Gastrocnemius medialis (tissue), 4 donors: ENCODE data around the gene MALAT1. TPM values are rescaled to one million over a fixed set of nuclear protein-coding genes. Genes with fewer than 3 reads are reported as not detected.

ENCODE experiments used
- ATAC-seq, 2 donors: fragments of 150-250 bp; one replicate each; pipeline ENCODE4 v1.9.1; 2016
- DNase-seq, 2 donors: peaks; one replicate each; pipeline ENCODE4 v3.0.0-alpha.2; 2019
- H3K27ac ChIP-seq, 4 donors: fragments of 200-600 bp; sonication (generic); 1 replicate in 1 of 4; 2 replicates in 3 of 4; pipeline ENCODE4 v1.5.1; 2016 to 2018; ENCODE audit warnings: mild to moderate bottlenecking in 2 of 4, moderate library complexity in 1 of 4
- H3K27me3 ChIP-seq, 3 donors: fragments of 200-600 bp; sonication (generic) in 2 of 3; 1 replicate in 1 of 3; 2 replicates in 2 of 3; pipeline versions ENCODE4 v1.5.1 to v1.6.0; 2016 to 2019; ENCODE audit warnings: mild to moderate bottlenecking in 1 of 3, moderate library complexity in 1 of 3
- H3K36me3 ChIP-seq, 2 donors: fragments of 200-600 bp; sonication (generic) in 1 of 2; one replicate each; pipeline ENCODE4 v1.5.1; 2017 to 2018
- H3K4me1 ChIP-seq, 2 donors: fragments of 200-600 bp; sonication (generic) in 1 of 2; one replicate each; pipeline ENCODE4 v1.5.1; 2016 to 2017; ENCODE audit warnings: mild to moderate bottlenecking in 2 of 2
- H3K4me3 ChIP-seq, 4 donors: fragments of 200-600 bp; sonication (generic) in 3 of 4; 1 replicate in 1 of 4; 2 replicates in 3 of 4; pipeline ENCODE4 v1.5.1; 2016 to 2019; ENCODE audit warnings: mild to moderate bottlenecking in 2 of 4
- H3K9me3 ChIP-seq, 3 donors: fragments of 200-600 bp; sonication (generic) in 2 of 3; 1 replicate in 1 of 3; 2 replicates in 2 of 3; pipeline ENCODE4 v1.5.1; 2016 to 2019
- POLR2A ChIP-seq, 2 donors: fragments of 450-650 bp; IDR thresholded peaks; one replicate each; pipeline ENCODE4 v1.6.1; 2017; ENCODE audit warnings: antibody characterized with exemption in 2 of 2, mild to moderate bottlenecking in 2 of 2, moderate library complexity in 2 of 2
- in situ Hi-C, 4 donors: fragments of 200-750 bp; cut with MboI; loops; one replicate each; pipeline versions ENCODE4 v1.15.0 to v1.8.0; 2017; ENCODE audit warnings: low sequenced_read_pairs in 4 of 4
- intact Hi-C: fragments of 100-400 bp; cut with DNase I; formaldehyde crosslinking; loops from one replicate; pipeline ENCODE4 v1.15.1; 2023; ENCODE audit warnings: low total_unique reads
- total RNA-seq, 4 donors: library from RNA; depleted of rRNA; stranded (reverse); fragments of >200 nt; gene quantifications; one replicate each; pipeline versions ENCODE4 v1.1.0 to v1.2.3, GENCODE V29; 2016
- TF ChIP-seq, protein P1 (sequence below), 5 experiments: fragments of 450-650 bp in 3 of 5; fragments of 200-600 bp in 2 of 5; sonication (generic) in 2 of 5; IDR thresholded peaks in 4 of 5; conservative IDR thresholded peaks in 1 of 5; 1 replicate in 4 of 5; 2 replicates in 1 of 5; pipeline ENCODE4 v1.5.1; 2016 to 2019; ENCODE audit warnings: antibody characterized with exemption in 5 of 5, mild to moderate bottlenecking in 3 of 5, moderate library complexity in 3 of 5

MALAT1 gene
- total RNA-seq, 4 donors from 2014 or later: 874 to 6,745 (median 1,938) TPM

DNA sequence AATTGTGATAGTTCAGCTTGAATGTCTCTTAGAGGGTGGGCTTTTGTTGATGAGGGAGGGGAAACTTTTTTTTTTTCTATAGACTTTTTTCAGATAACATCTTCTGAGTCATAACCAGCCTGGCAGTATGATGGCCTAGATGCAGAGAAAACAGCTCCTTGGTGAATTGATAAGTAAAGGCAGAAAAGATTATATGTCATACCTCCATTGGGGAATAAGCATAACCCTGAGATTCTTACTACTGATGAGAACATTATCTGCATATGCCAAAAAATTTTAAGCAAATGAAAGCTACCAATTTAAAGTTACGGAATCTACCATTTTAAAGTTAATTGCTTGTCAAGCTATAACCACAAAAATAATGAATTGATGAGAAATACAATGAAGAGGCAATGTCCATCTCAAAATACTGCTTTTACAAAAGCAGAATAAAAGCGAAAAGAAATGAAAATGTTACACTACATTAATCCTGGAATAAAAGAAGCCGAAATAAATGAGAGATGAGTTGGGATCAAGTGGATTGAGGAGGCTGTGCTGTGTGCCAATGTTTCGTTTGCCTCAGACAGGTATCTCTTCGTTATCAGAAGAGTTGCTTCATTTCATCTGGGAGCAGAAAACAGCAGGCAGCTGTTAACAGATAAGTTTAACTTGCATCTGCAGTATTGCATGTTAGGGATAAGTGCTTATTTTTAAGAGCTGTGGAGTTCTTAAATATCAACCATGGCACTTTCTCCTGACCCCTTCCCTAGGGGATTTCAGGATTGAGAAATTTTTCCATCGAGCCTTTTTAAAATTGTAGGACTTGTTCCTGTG is 3.9 kb downstream of the MALAT1 start:
- Histone ChIP-seq H3K27ac (peak overlapping the region; percentile 91 to 99 (median 94)), H3K36me3 (peaks cover 30 to 66% of the 10 kb centered on the region in 2 donors), H3K9me3 (no peaks in the 10 kb centered on the region), H3K4me1 (peaks cover 30 to 32% of the 10 kb centered on the region in 2 donors), H3K27me3 (no peaks in the 10 kb centered on the region), H3K4me3 (peak overlapping the region; percentile 81 to 93 (median 91))
- peak in 1 of 2 donors; percentile 50 for TF ChIP-seq POLR2A (IDR thresholded peaks at IDR 0.05)
- TF ChIP-seq, protein P1, sequence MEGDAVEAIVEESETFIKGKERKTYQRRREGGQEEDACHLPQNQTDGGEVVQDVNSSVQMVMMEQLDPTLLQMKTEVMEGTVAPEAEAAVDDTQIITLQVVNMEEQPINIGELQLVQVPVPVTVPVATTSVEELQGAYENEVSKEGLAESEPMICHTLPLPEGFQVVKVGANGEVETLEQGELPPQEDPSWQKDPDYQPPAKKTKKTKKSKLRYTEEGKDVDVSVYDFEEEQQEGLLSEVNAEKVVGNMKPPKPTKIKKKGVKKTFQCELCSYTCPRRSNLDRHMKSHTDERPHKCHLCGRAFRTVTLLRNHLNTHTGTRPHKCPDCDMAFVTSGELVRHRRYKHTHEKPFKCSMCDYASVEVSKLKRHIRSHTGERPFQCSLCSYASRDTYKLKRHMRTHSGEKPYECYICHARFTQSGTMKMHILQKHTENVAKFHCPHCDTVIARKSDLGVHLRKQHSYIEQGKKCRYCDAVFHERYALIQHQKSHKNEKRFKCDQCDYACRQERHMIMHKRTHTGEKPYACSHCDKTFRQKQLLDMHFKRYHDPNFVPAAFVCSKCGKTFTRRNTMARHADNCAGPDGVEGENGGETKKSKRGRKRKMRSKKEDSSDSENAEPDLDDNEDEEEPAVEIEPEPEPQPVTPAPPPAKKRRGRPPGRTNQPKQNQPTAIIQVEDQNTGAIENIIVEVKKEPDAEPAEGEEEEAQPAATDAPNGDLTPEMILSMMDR (IDR thresholded peaks at IDR 0.05 in 4 of 5, conservative IDR thresholded peaks at IDR 0.05 in 1 of 5): no peak
- DNase-seq (no peak), ATAC-seq (no peak)
- in situ Hi-C loops: loop anchor here in 1 of 4 donors (10.0 kb wide), 1 partner anchor 78 kb away; the partner anchor contains the start of gene NEAT1
- intact Hi-C loops: no loop called here

DNA sequence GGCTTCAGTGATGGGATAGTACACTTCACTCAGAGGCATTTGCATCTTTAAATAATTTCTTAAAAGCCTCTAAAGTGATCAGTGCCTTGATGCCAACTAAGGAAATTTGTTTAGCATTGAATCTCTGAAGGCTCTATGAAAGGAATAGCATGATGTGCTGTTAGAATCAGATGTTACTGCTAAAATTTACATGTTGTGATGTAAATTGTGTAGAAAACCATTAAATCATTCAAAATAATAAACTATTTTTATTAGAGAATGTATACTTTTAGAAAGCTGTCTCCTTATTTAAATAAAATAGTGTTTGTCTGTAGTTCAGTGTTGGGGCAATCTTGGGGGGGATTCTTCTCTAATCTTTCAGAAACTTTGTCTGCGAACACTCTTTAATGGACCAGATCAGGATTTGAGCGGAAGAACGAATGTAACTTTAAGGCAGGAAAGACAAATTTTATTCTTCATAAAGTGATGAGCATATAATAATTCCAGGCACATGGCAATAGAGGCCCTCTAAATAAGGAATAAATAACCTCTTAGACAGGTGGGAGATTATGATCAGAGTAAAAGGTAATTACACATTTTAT is 4.6 kb downstream of the MALAT1 start:
- ATAC-seq (no peak), DNase-seq (no peak)
- intact Hi-C loops (no loop called here), in situ Hi-C loops (loop anchor here in 1 of 4 donors (10.0 kb wide), 1 partner anchor 79 kb away; the partner anchor contains the start of gene NEAT1)
- peak in 1 of 2 donors; percentile 35 for TF ChIP-seq POLR2A (IDR thresholded peaks at IDR 0.05)
- TF ChIP-seq, protein P1 (IDR thresholded peaks at IDR 0.05 in 4 of 5, conservative IDR thresholded peaks at IDR 0.05 in 1 of 5): no peak
- peaks cover 30 to 35% of the 10 kb centered on the region in 2 donors for H3K4me1 ChIP-seq
- peak overlapping the region; percentile 81 to 93 (median 91) for H3K4me3 ChIP-seq
- H3K36me3 ChIP-seq: peaks cover 30 to 66% of the 10 kb centered on the region in 2 donors
- H3K9me3 ChIP-seq: no peaks in the 10 kb centered on the region
- H3K27me3 ChIP-seq: no peaks in the 10 kb centered on the region
- peak overlapping the region; percentile 91 to 99 (median 94) for H3K27ac ChIP-seq

DNA sequence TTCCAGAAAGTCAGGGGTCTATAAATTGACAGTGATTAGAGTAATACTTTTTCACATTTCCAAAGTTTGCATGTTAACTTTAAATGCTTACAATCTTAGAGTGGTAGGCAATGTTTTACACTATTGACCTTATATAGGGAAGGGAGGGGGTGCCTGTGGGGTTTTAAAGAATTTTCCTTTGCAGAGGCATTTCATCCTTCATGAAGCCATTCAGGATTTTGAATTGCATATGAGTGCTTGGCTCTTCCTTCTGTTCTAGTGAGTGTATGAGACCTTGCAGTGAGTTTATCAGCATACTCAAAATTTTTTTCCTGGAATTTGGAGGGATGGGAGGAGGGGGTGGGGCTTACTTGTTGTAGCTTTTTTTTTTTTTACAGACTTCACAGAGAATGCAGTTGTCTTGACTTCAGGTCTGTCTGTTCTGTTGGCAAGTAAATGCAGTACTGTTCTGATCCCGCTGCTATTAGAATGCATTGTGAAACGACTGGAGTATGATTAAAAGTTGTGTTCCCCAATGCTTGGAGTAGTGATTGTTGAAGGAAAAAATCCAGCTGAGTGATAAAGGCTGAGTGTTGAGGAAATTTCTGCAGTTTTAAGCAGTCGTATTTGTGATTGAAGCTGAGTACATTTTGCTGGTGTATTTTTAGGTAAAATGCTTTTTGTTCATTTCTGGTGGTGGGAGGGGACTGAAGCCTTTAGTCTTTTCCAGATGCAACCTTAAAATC is 5.3 kb downstream of the MALAT1 start:
- Histone ChIP-seq H3K36me3 (peaks cover 30 to 66% of the 10 kb centered on the region in 2 donors), H3K4me1 (peaks cover 35 to 37% of the 10 kb centered on the region in 2 donors), H3K27me3 (no peaks in the 10 kb centered on the region), H3K4me3 (peak overlapping the region; percentile 81 to 93 (median 91)), H3K9me3 (no peaks in the 10 kb centered on the region), H3K27ac (peak overlapping the region; percentile 91 to 99 (median 94))
- ATAC-seq (no peak), DNase-seq (no peak)
- in situ Hi-C loops (loop anchor here in 1 of 4 donors (10.0 kb wide), 1 partner anchor 79 kb away; the partner anchor contains the start of gene NEAT1), intact Hi-C loops (no loop called here)
- TF ChIP-seq POLR2A (IDR thresholded peaks at IDR 0.05): peak in 1 of 2 donors; percentile 25
- TF ChIP-seq, protein P1 (IDR thresholded peaks at IDR 0.05 in 4 of 5, conservative IDR thresholded peaks at IDR 0.05 in 1 of 5): no peak

DNA sequence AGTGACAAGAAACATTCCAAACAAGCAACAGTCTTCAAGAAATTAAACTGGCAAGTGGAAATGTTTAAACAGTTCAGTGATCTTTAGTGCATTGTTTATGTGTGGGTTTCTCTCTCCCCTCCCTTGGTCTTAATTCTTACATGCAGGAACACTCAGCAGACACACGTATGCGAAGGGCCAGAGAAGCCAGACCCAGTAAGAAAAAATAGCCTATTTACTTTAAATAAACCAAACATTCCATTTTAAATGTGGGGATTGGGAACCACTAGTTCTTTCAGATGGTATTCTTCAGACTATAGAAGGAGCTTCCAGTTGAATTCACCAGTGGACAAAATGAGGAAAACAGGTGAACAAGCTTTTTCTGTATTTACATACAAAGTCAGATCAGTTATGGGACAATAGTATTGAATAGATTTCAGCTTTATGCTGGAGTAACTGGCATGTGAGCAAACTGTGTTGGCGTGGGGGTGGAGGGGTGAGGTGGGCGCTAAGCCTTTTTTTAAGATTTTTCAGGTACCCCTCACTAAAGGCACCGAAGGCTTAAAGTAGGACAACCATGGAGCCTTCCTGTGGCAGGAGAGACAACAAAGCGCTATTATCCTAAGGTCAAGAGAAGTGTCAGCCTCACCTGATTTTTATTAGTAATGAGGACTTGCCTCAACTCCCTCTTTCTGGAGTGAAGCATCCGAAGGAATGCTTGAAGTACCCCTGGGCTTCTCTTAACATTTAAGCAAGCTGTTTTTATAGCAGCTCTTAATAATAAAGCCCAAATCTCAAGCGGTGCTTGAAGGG is 6.0 kb downstream of the MALAT1 start:
- no peak for TF ChIP-seq POLR2A (IDR thresholded peaks at IDR 0.05)
- TF ChIP-seq, protein P1 (IDR thresholded peaks at IDR 0.05 in 4 of 5, conservative IDR thresholded peaks at IDR 0.05 in 1 of 5): no peak
- intact Hi-C loops (no loop called here), in situ Hi-C loops (loop anchor here in 3 of 4 donors (5.0 to 10.0 kb wide), 2 partner anchors 80 to 88 kb away; partner anchors contain the start of gene NEAT1 (in 1 of the 3))
- ATAC-seq: no peak
- no peak for DNase-seq
- Histone ChIP-seq H3K4me1 (peaks cover 35 to 40% of the 10 kb centered on the region in 2 donors), H3K36me3 (peaks cover 30 to 65% of the 10 kb centered on the region in 2 donors), H3K9me3 (no peaks in the 10 kb centered on the region), H3K27me3 (no peaks in the 10 kb centered on the region), H3K27ac (peak overlapping the region; percentile 91 to 99 (median 94)), H3K4me3 (peak overlapping the region; percentile 81 to 93 (median 91))
